Pancreas (tissue), 10 donors: Measurements from ENCODE around the gene TGFB1I1. TPM values are rescaled to one million over a fixed set of nuclear protein-coding genes. Genes with fewer than 3 reads are reported as not detected.

ENCODE experiments used
- ATAC-seq, 4 donors: fragments of 200-7000 bp; cut with Tn5 transposase; one replicate each; pipeline versions ENCODE4 v1.8.0 to v1.9.1; 2020; ENCODE audit warnings: mild to moderate bottlenecking in 4 of 4, moderate library complexity in 4 of 4
- DNase-seq, 6 donors: peaks; one replicate each; pipeline ENCODE4 v3.0.0-alpha.2; 2020
- FAIRE-seq: peaks from 2 replicates; lab custom pipeline; 2012; peaks lifted over from hg19 to GRCh38; lab: Jason Lieb, UNC
- H3K27ac ChIP-seq, 4 donors: fragments of 200-600 bp; sonication (generic); 1 replicate in 3 of 4; 2 replicates in 1 of 4; pipeline versions ENCODE4 v1.5.0 to v1.8.0; 2020
- H3K27me3 ChIP-seq, 4 donors: fragments of 200-600 bp; one replicate each; pipeline ENCODE4 v1.8.0; 2021
- H3K36me3 ChIP-seq, 3 donors: fragments of 200-600 bp; sonication (generic) in 1 of 3; one replicate each; pipeline versions ENCODE4 v1.5.0 to v1.8.0; 2020 to 2021
- H3K4me1 ChIP-seq, 3 donors: fragments of 200-600 bp; one replicate each; pipeline ENCODE4 v1.8.0; 2021
- H3K4me3 ChIP-seq, 4 donors: fragments of 200-600 bp; sonication (generic) in 2 of 4; one replicate each; pipeline versions ENCODE4 v1.5.0 to v1.8.0; 2020 to 2021
- H3K9me3 ChIP-seq, 4 donors: fragments of 200-600 bp; one replicate each; pipeline ENCODE4 v1.8.0; 2021
- CTCF ChIP-seq, 4 donors: fragments of 200-600 bp; sonication (generic) in 3 of 4; IDR thresholded peaks; one replicate each; pipeline versions ENCODE4 v1.5.0 to v1.8.0; 2021; ENCODE audit warnings: antibody characterized with exemption in 4 of 4
- WGBS, 2 donors: extraction: QIAGEN DNeasy Blood & Tissue Kit; methylation state at CpG; one replicate each; pipeline ENCODE4 v1.1.7; 2013; 5-methylcytosine and 5-hydroxymethylcytosine counted together
- intact Hi-C, 3 donors: fragments of 100-400 bp; cut with DNase I; formaldehyde crosslinking; loops; one replicate each; pipeline versions ENCODE4 v1.11.1 to v1.14.2; 2022
- polyA plus RNA-seq, 2 donors: library from polyadenylated mRNA; stranded (reverse); fragments of 200-250 nt; gene quantifications; one replicate each; pipeline ENCODE4 v1.2.3, GENCODE V29; 2013
- total RNA-seq, 6 donors: library from RNA; stranded (reverse); fragmentation: NEBNext Ultra II Directional in 4 of 6; extraction: Animal tissue kit (Norgen Biotek cat#: 25700) in 4 of 6; gene quantifications; one replicate each; pipeline versions ENCODE4 v1.2.1 to v1.2.4, GENCODE V29; 2021 to 2023
- donor health status: healthy with polysubstance abuse.
- donor health status: DM: no; HTN: no; CAD: no; lungs with moderate emphysema.
- donor health status: DM: no; HTN: no; CAD: no.
- donor health status: control.
- donor health status: control.
- donor health status: Bipolar disorder and iron deficiency.
- donor health status: DM: yes; HTN: yes; CAD: no.
- donor health status: DM: no; HTN: no; CAD: no.
- donor health status: DM: no; HTN: no; CAD: no.
- donor health status: DM: yes; HTN: yes; CAD: no.

TGFB1I1 gene
- total and polyA plus RNA-seq, 8 donors, result 1.1 to 13.2 (median 6.7) TPM

GRCh38 chr16:31471241-31471874 lies 594 bp upstream of the TGFB1I1 start:
- H3K4me3 ChIP-seq, result peak overlapping the region in 3 of 4 donors; percentile 18 to 50 (median 27)
- H3K27ac ChIP-seq, result peak overlapping the region in 2 of 4 donors; percentile 2 to 51
- no peaks in the 10 kb centered on the region for H3K36me3 ChIP-seq
- 48 to 54% methylated on average over 15 of the region's 15 CpGs for WGBS, 2 donors
- peaks cover 0 to 7% (median 3%) of the 10 kb centered on the region in 3 donors for H3K4me1 ChIP-seq
- H3K9me3 ChIP-seq, result no peaks in the 10 kb centered on the region
- DNase-seq (no peak), FAIRE-seq (no peak), ATAC-seq (no peak)
- no peak for TF ChIP-seq CTCF (IDR thresholded peaks at IDR 0.05)
- no peaks in the 10 kb centered on the region for H3K27me3 ChIP-seq
- intact Hi-C loops, result no loop called here

- TF ChIP-seq CTCF (IDR thresholded peaks at IDR 0.05), result peak in 3 of 4 donors; percentile 24 to 38 (median 31)
- ATAC-seq, result peak; percentile 30 to 55 (median 43)
- no peaks in the 10 kb centered on the region for H3K36me3 ChIP-seq
Observed at GRCh38 chr16:31472709-31473203, 804 bp downstream of the TGFB1I1 start.

GRCh38 chr16:31473264-31473984 lies 1.5 kb downstream of the TGFB1I1 start:
- Histone ChIP-seq H3K9me3 (no peaks in the 10 kb centered on the region), H3K4me1 (peaks cover 0 to 7% (median 3%) of the 10 kb centered on the region in 3 donors), H3K4me3 (peak overlapping the region in 1 of 4 donors; percentile 50), H3K27ac (no peak overlapping the region), H3K36me3 (no peaks in the 10 kb centered on the region), H3K27me3 (no peaks in the 10 kb centered on the region)
- intact Hi-C loops, result no loop called here
- 80 to 85% methylated on average over 17 of the region's 17 CpGs for WGBS, 2 donors
- DNase-seq, result no peak
- no peak for TF ChIP-seq CTCF (IDR thresholded peaks at IDR 0.05)
- no peak for FAIRE-seq
- ATAC-seq, result no peak

More at GRCh38 chr16:31472709-31473203, 804 bp downstream of the TGFB1I1 start:
- peak overlapping the region in 2 of 4 donors; percentile 50 to 51 for H3K27ac ChIP-seq
- H3K4me3 ChIP-seq, result peak overlapping the region in 3 of 4 donors; percentile 18 to 50 (median 27)
- intact Hi-C loops, result no loop called here
- peaks cover 0 to 7% (median 3%) of the 10 kb centered on the region in 3 donors for H3K4me1 ChIP-seq
- peak; percentile 69 to 91 (median 86) for DNase-seq
- 27 to 36% methylated on average over 20 of the region's 20 CpGs for WGBS, 2 donors
- no peak for FAIRE-seq
- H3K27me3 ChIP-seq, result no peaks in the 10 kb centered on the region
- no peaks in the 10 kb centered on the region for H3K9me3 ChIP-seq

- no peak for TF ChIP-seq CTCF (IDR thresholded peaks at IDR 0.05)
- Histone ChIP-seq H3K36me3 (no peaks in the 10 kb centered on the region), H3K27ac (no peak overlapping the region), H3K4me1 (peaks cover 0 to 7% (median 3%) of the 10 kb centered on the region in 3 donors), H3K27me3 (no peaks in the 10 kb centered on the region), H3K4me3 (no peak overlapping the region), H3K9me3 (no peaks in the 10 kb centered on the region)
- FAIRE-seq (no peak), DNase-seq (no peak), ATAC-seq (no peak)
- whole genome bisulfite sequencing, 2 donors, result 75 to 80% methylated on average over 12 of the region's 12 CpGs
- intact Hi-C loops, result no loop called here
Observed at GRCh38 chr16:31474173-31474714, 2.3 kb downstream of the TGFB1I1 start.
